GM18526 (cell line): Measurements from ENCODE around the gene ANXA3.

ENCODE experiments used
- POLR2A ChIP-seq: IDR thresholded peaks from 3 replicates; pipeline ENCODE4 v1.6.1; 2011; ENCODE audit not compliant: insufficient read length; ENCODE audit errors: extremely low read depth

ANXA3 gene

GRCh38 chr4:78529569-78530209 lies 21.9 kb upstream of the ANXA3 start:
- no peak for TF ChIP-seq POLR2A

- no peak for TF ChIP-seq POLR2A
These were observed 19.5 kb upstream of the ANXA3 start for GRCh38 chr4:78532046-78532445.

- no peak for TF ChIP-seq POLR2A
These were observed 17.7 kb upstream of the ANXA3 start for GRCh38 chr4:78533854-78534253.

GRCh38 chr4:78534286-78534955 lies 17.1 kb upstream of the ANXA3 start:
- TF ChIP-seq POLR2A = no peak

- TF ChIP-seq POLR2A = no peak
These were observed 9.2 kb upstream of the ANXA3 start for GRCh38 chr4:78542373-78542772.

GRCh38 chr4:78543424-78544125 lies 8.0 kb upstream of the ANXA3 start:
- TF ChIP-seq POLR2A = no peak

GRCh38 chr4:78544678-78545077 lies 6.9 kb upstream of the ANXA3 start:
- no peak for TF ChIP-seq POLR2A

GRCh38 chr4:78545275-78546246 lies 6.0 kb upstream of the ANXA3 start:
- no peak for TF ChIP-seq POLR2A

GRCh38 chr4:78552389-78553042 lies 946 bp downstream of the ANXA3 start:
- no peak for TF ChIP-seq POLR2A

GRCh38 chr4:78553043-78553396 lies 1.4 kb downstream of the ANXA3 start:
- TF ChIP-seq POLR2A = no peak

GRCh38 chr4:78553529-78554060 lies 2.0 kb downstream of the ANXA3 start:
- no peak for TF ChIP-seq POLR2A

GRCh38 chr4:78556665-78557064 lies 5.1 kb downstream of the ANXA3 start:
- TF ChIP-seq POLR2A = no peak

GRCh38 chr4:78557841-78558240 lies 6.3 kb downstream of the ANXA3 start:
- no peak for TF ChIP-seq POLR2A

GRCh38 chr4:78558410-78558809 lies 6.8 kb downstream of the ANXA3 start:
- TF ChIP-seq POLR2A = no peak

GRCh38 chr4:78560296-78560963 lies 8.9 kb downstream of the ANXA3 start:
- TF ChIP-seq POLR2A = no peak

- TF ChIP-seq POLR2A = no peak
These were observed 10.1 kb downstream of the ANXA3 start for GRCh38 chr4:78561677-78562076.
